GM18909 (cell line): ENCODE data around the gene CDH4.

Source experiments
- ATAC-seq: cut with Tn5 transposase; IDR thresholded peaks from one replicate; pipeline ENCODE4 v1.9.1; 2021; ENCODE audit warnings: mild to moderate bottlenecking; ENCODE audit not compliant: unreplicated experiment, poor library complexity

The CDH4 gene

GRCh38 chr20:61832181-61832580 is 580.1 kb downstream of the CDH4 start:
- no peak for ATAC-seq

- no peak for ATAC-seq
Observed at GRCh38 chr20:61833807-61834610, 581.9 kb downstream of the CDH4 start.

GRCh38 chr20:61835301-61835700 is 583.2 kb downstream of the CDH4 start:
- ATAC-seq = no peak

GRCh38 chr20:61835791-61836350 is 583.8 kb downstream of the CDH4 start:
- no peak for ATAC-seq

GRCh38 chr20:61837200-61837599 is 585.1 kb downstream of the CDH4 start:
- no peak for ATAC-seq

GRCh38 chr20:61839223-61839911 is 587.3 kb downstream of the CDH4 start:
- ATAC-seq = no peak

GRCh38 chr20:61839912-61840778 is 588.1 kb downstream of the CDH4 start:
- ATAC-seq = no peak

- ATAC-seq = no peak
Observed at GRCh38 chr20:61840779-61841455, 588.9 kb downstream of the CDH4 start.

- ATAC-seq = no peak
Observed at GRCh38 chr20:61841551-61841950, 589.5 kb downstream of the CDH4 start.

GRCh38 chr20:61841966-61842365 is 589.9 kb downstream of the CDH4 start:
- ATAC-seq = no peak

GRCh38 chr20:61844621-61845020 is 592.6 kb downstream of the CDH4 start:
- ATAC-seq = no peak

GRCh38 chr20:61845233-61845671 is 593.2 kb downstream of the CDH4 start:
- no peak for ATAC-seq

GRCh38 chr20:61846074-61846473 is 594.0 kb downstream of the CDH4 start:
- ATAC-seq = no peak

GRCh38 chr20:61846741-61847419 is 594.8 kb downstream of the CDH4 start:
- ATAC-seq = no peak

GRCh38 chr20:61847420-61847748 is 595.3 kb downstream of the CDH4 start:
- no peak for ATAC-seq

GRCh38 chr20:61847986-61848385 is 595.9 kb downstream of the CDH4 start:
- ATAC-seq = no peak

- no peak for ATAC-seq
Observed at GRCh38 chr20:61848851-61849250, 596.8 kb downstream of the CDH4 start.

- no peak for ATAC-seq
Observed at GRCh38 chr20:61849376-61849775, 597.3 kb downstream of the CDH4 start.

GRCh38 chr20:61849822-61850221 is 597.8 kb downstream of the CDH4 start:
- no peak for ATAC-seq

GRCh38 chr20:61850457-61850856 is 598.4 kb downstream of the CDH4 start:
- ATAC-seq = no peak
